ENCODE results near the gene EBLN1.

Gene EBLN1

DNA sequence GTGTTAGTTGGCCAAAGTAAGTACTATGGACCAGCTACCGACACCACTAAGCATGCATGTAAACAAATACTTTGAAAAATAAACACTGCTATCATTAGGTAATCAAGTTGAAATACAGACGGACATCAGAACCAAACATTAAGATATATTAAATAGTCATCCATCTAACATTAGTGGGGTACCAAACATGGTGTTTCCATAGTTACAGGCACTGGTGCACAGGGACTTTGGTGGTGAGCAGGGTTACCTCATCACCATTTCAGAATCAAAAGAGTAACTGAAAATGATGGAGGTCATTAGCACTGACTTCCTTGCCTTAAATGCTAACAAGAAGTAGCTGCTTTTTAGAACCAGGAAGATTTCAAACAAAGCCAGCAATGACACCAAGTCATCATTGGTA is 23.9 kb downstream of the EBLN1 start:
- TF ChIP-seq, protein P1, sequence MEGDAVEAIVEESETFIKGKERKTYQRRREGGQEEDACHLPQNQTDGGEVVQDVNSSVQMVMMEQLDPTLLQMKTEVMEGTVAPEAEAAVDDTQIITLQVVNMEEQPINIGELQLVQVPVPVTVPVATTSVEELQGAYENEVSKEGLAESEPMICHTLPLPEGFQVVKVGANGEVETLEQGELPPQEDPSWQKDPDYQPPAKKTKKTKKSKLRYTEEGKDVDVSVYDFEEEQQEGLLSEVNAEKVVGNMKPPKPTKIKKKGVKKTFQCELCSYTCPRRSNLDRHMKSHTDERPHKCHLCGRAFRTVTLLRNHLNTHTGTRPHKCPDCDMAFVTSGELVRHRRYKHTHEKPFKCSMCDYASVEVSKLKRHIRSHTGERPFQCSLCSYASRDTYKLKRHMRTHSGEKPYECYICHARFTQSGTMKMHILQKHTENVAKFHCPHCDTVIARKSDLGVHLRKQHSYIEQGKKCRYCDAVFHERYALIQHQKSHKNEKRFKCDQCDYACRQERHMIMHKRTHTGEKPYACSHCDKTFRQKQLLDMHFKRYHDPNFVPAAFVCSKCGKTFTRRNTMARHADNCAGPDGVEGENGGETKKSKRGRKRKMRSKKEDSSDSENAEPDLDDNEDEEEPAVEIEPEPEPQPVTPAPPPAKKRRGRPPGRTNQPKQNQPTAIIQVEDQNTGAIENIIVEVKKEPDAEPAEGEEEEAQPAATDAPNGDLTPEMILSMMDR (IDR thresholded peaks at IDR 0.05; ENCODE audit: low read depth, low read length) = no peak
- no peak overlapping the region for H3K4me3 ChIP-seq (ENCODE audit: low read depth, low read length)

GRCh38 chr10:22185586-22185985 is 32.2 kb downstream of the EBLN1 start:
- TF ChIP-seq, protein P1 (IDR thresholded peaks at IDR 0.05; ENCODE audit: low read depth, low read length) = no peak
- no peak overlapping the region for H3K4me3 ChIP-seq (ENCODE audit: low read depth, low read length)

DNA sequence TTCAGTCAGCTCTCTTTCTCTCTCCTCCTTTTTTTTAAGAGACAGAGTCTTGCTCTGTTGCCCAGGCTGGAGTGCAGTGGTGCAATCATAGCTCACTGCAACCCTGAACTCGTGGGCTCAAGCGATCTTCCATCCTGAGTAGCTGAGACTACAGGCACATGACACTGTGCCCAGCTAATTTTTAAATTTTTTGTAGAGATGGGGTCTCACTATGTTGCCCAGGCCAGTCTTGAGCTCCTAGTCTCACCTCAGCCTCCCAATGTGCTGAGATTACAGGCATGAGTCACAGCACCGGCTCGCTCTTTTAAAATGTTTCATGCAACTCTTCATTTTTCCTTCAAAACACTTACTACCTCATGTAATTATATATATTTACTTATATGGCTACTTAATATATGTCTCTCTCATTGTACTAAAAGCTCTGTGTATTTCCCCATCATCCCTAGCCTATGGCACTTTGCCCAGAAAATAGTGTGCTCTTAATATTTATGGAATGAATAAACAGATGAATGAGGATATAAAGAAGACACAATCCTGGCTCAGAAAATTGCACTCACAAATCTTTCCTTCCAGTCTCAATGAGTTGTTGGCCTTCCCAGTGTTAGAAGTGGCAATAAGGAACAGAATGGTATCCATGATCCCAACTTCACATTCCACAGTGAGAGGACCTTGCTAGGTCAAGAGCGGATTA is 33.9 kb downstream of the EBLN1 start:
- no peak overlapping the region for H3K4me3 ChIP-seq (ENCODE audit: low read depth, low read length)
- TF ChIP-seq, protein P1 (IDR thresholded peaks at IDR 0.05; ENCODE audit: low read depth, low read length) = no peak

- no peak overlapping the region for H3K4me3 ChIP-seq (ENCODE audit: low read depth, low read length)
- TF ChIP-seq, protein P1 (IDR thresholded peaks at IDR 0.05; ENCODE audit: low read depth, low read length) = no peak
These were observed 37.1 kb downstream of the EBLN1 start for GRCh38 chr10:22180724-22181123.

GRCh38 chr10:22174442-22174841 is 43.4 kb downstream of the EBLN1 start:
- H3K4me3 ChIP-seq (ENCODE audit: low read depth, low read length) = no peak overlapping the region
- TF ChIP-seq, protein P1 (IDR thresholded peaks at IDR 0.05; ENCODE audit: low read depth, low read length) = no peak

DNA sequence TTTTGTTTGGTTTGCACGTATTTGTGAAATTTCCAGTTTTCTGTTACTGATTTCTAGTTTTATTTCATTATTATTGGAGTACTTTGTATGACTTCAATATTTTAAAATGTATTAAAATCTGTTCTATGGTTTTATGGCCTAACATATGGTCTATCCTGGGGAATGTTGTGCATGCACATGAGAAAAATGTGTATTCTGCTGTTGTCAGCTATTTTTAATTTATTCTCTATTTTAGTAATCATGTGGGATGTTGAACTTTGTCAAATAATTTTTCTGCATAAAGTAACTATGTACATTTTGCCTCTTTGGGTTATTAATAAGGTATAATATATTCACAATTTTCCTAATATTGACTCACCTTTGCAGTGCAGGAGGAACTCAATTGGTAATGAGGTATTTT is 46.7 kb downstream of the EBLN1 start:
- TF ChIP-seq, protein P1 (IDR thresholded peaks at IDR 0.05; ENCODE audit: low read depth, low read length) = no peak
- H3K4me3 ChIP-seq (ENCODE audit: low read depth, low read length) = no peak overlapping the region

DNA sequence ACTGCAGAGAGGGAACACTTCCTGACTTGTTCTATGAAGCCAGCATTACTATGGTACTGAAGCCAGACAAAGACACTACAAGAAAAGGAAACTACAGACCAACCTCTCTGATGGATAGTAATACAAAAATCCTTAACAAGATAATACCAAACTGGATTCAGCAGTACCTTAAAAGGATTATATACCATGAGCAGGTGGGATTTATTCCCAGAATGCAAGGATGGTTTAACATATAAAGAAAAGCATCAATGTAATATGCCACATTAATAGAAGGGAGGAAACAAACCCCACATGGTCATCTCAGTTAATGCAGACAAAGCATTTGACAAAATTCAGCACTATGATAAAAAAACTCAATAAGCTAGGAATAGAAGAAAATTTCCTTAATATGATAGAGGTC is 47.2 kb downstream of the EBLN1 start:
- TF ChIP-seq, protein P1 (IDR thresholded peaks at IDR 0.05; ENCODE audit: low read depth, low read length) = no peak
- H3K4me3 ChIP-seq (ENCODE audit: low read depth, low read length) = no peak overlapping the region
